Fibroblast of lung (primary cell): ENCODE measurements around the gene UFC1.

ENCODE experiments used
- EZH2 ChIP-seq: IDR thresholded peaks from 2 replicates; pipeline ENCODE4 v1.5.1; 2012; ENCODE audit warnings: low read length, control low read depth, mild to moderate bottlenecking; ENCODE audit errors: missing control alignments
- TF ChIP-seq, protein P1 (sequence below), 2 donors: IDR thresholded peaks in 1 of 2; conservative IDR thresholded peaks in 1 of 2; 1 replicate in 1 of 2; 2 replicates in 1 of 2; pipeline ENCODE4 v1.5.1; 2011 to 2012; ENCODE audit warnings: low read length in 2 of 2, control low read depth in 1 of 2, inconsistent platforms in 1 of 2, low read depth in 1 of 2, mild to moderate bottlenecking in 1 of 2

DNA sequence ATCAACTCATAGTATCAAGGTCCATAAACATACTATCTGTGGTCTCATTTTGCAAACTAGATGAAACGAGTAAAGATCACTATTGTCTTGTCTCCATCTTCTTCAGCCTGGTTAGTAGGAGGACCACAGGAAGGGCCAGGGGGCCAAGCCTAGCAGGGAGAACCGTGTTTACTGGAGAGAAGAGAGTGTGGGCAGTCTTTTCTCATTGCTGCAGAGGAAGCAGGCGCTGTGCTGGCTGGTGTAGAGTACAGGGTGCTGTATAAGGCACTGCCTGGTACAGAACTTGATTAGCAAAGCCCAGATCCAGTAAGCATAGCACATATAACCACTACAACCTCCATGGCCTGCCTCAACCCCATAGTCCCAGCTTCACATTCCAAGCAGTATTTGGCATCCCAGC lies 33.5 kb downstream of the UFC1 start:
- TF ChIP-seq, protein P1, sequence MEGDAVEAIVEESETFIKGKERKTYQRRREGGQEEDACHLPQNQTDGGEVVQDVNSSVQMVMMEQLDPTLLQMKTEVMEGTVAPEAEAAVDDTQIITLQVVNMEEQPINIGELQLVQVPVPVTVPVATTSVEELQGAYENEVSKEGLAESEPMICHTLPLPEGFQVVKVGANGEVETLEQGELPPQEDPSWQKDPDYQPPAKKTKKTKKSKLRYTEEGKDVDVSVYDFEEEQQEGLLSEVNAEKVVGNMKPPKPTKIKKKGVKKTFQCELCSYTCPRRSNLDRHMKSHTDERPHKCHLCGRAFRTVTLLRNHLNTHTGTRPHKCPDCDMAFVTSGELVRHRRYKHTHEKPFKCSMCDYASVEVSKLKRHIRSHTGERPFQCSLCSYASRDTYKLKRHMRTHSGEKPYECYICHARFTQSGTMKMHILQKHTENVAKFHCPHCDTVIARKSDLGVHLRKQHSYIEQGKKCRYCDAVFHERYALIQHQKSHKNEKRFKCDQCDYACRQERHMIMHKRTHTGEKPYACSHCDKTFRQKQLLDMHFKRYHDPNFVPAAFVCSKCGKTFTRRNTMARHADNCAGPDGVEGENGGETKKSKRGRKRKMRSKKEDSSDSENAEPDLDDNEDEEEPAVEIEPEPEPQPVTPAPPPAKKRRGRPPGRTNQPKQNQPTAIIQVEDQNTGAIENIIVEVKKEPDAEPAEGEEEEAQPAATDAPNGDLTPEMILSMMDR (conservative IDR thresholded peaks at IDR 0.05 in 1 of 2, IDR thresholded peaks at IDR 0.05 in 1 of 2; ENCODE audit: low read depth in 1 of 2, low read length in 2 of 2) = no peak
- no peak for TF ChIP-seq EZH2
